ENCODE measurements around the gene IER5L.
"Not testable (repeated sequence)": the region's sequence is repeated elsewhere in the genome, so short reads cannot be mapped to it uniquely, and the experiment has no call there.

The IER5L gene

GRCh38 chr9:129202613-129203555 is 24.8 kb upstream of the IER5L start:
- DNase-seq: peak; percentile 94

DNA sequence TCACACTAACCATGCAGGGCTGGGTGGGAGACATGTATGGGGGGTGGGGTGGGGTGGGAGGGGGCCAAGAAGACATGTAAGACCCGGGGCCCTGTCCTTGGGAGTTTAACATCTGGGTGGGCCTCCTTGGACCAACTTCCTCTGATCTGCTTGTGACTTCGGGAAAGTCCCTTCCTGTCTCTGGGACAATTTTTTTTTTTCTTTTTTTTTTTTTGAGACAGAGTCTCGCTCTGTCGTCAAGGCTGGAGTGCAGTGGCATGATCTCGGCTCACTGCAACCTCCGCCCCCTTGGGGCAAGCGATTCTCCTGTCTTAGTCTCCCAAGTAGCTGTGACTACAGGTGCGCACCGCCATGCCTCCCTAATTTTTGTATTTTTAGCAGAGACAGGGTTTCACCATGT is 23.8 kb upstream of the IER5L start:
- DNase-seq: no peak

DNA sequence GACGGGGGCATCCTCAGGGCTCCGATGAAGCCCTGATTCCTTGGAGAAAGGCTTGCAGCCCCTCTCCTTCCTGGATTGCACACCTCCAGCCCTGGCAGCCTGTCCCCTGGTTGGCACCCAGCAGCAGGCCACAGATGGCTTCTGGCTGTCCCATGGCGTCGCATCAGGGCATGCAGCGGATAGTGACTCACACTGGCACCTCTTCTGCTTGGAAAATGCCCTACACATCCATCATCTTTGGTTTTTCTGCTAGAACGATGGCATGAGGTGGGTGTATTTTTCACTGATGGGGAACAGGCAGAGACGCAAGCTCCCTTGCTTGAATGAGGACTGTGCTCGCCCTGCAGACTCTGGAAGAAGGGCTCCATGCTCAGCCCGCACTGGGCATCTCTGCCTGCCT is 23.2 kb upstream of the IER5L start:
- DNase-seq: no peak

- no peak for DNase-seq
Observed at GRCh38 chr9:129200255-129200654, 22.2 kb upstream of the IER5L start.

- DNase-seq: no peak
Observed at GRCh38 chr9:129199044-129199435, 21.0 kb upstream of the IER5L start.

DNA sequence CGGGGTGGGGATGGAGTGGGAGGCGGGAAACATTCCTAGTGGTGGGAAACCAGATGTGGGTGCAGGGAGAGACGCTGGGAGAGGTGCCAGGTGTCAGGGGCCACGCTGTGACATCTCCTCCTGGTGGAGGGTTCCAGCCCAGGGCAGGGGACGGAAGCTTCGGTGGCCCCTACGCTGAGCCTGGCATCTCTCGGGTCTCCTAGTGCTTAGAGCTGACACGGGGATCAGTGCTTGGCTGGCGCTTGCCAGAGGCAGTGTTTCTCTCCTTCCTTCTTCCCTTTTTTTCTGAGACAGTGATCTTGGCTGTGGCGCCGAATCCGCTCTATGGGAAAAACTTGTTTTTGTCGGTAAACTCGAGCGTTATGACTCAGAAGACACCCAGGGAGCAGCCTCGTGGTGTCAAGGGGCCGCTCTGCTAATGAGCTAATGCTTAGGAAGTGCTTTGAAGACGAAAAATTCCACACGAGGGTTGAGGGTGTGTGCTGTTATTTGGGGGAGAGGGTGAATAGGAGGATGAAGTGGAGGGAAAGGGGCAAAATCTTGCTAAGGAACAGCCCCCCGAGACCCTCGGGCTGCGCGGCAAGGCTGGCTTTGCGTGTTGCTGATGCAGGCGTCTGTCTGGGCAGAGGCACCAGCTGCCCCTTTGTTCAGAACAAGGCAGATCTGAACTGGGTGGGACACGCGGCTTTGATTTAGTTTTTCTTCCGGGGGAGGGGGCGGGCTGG is 20.4 kb upstream of the IER5L start:
- DNase-seq: no peak

- no peak for DNase-seq
Observed at GRCh38 chr9:129197978-129198318, 19.9 kb upstream of the IER5L start.

- not testable (repeated sequence) for DNase-seq
Observed at GRCh38 chr9:129197045-129197444, 19.0 kb upstream of the IER5L start.

DNA sequence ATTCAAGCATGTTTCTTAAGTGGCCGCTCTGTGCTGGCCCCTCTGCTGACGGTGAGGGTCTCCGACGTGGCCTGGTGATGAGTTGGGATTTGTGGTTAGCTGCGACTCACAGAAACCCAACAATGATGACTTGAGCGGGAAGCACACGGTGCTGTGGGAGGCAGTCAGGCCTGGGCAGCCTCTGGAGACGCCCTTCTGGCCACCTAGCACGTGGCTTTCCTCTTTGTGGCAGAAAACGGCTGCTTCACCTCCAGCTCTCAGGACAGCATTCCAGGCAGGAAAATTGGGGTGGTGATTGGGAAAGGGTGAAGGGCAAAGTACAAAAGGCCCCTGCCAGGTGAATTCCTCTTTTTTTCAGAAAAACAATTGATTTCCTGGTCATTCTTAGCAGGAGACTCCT is 17.5 kb upstream of the IER5L start:
- DNase-seq: no peak

DNA sequence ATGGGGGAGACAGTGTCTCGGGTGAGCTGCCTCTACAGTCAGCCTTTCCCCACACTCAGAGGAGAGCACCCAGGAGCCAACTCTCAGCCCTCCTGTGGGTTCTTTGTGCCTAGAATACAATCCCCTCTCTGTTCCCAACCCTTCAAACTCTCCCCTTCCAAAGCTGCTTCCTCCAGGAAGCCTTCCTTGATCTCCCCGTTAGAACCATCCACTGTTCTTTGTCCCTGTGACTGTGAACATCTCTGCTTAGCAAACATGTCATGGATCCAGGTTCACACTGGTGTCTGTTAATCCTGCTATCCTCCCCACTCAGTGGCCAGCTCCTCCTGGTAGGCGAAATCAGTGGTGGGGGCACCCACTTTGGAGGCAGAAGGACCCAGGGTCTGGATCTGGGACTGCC is 16.2 kb upstream of the IER5L start:
- DNase-seq: no peak

DNA sequence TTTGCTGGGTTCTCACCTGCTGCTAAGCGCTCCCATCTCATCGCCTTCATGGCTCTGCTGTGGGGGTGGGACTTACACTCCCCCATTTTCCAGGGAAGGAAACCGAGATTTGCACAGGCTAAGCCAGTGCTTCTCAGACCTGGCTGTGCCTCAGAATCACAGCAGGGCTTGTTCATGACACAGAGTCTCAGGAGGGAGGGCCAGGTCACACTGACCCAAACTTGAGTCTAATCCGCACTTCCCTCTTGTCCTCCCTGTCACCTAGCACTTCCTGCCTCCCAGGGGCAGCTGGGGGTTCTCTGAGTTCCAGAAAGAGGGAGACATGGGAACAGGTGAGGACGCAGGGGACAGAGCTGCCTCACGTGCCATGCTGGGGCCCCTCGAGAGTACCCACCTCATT is 15.6 kb upstream of the IER5L start:
- DNase-seq: no peak

GRCh38 chr9:129191234-129191633 is 13.2 kb upstream of the IER5L start:
- no peak for DNase-seq

DNA sequence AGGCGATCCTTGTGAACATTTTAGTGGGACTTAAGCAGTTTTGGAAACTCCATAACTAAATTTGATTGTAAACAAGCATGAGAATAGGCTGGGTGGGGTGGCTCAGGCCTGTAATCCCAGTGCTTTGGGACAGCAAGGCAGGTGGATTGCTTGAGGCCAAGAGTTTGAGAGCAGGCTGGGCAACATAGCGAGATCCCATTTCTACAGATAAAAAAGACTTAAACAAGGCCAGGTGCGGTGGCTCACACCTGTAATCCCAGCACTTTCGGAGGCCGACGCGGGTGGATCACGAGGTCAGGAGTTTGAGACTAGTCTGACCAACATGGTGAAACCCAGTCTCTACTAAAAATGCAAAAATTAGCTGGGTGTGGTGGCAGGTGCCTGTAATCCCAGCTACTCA is 11.9 kb upstream of the IER5L start:
- DNase-seq: not testable (repeated sequence)

- DNase-seq: no peak
Observed at GRCh38 chr9:129187042-129187441, 9.0 kb upstream of the IER5L start.

- no peak for DNase-seq
Observed at GRCh38 chr9:129185991-129186390, 7.9 kb upstream of the IER5L start.

- no peak for DNase-seq
Observed at GRCh38 chr9:129185402-129185801, 7.3 kb upstream of the IER5L start.

DNA sequence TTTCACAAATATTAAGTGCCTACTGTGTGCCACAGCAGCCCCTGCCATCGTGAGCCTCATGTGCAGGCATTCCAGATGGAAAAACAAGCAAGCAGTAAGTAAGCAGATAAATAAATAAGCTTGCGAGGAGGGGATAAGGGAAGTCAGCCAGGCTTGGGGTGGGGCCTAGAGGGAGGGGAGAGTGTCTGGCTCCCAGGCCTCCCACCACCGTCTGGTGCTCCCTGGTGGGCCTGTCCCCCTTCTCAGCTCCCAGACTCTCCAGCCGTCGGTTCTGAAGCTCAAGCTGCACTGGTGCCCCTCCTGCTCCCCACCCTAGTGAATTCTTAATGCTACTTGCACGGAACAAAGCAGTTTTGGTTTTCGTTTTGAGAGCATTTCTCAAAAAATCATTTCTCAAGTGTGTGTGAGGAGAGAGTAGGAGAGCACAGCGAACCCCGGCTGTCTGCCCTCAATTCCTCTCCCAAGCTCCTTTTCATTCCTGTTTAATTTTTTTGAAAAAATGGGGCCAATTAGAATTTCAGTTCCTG is 6.6 kb upstream of the IER5L start:
- DNase-seq: no peak

DNA sequence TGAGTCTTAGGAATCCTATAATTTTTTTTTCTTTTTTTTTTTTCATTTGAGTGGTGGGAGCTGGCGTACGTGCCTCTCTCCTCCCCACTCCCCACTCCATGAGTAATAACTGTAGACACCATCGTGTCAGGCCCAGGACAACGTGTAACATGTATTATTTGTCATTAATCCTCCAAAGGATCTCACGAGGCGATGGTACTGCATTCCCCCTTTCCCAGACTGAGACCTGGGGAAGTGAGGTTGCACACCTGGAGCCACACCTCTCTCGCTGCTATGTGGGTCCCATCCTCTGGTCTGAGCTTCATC is 6.1 kb upstream of the IER5L start:
- no peak for DNase-seq

DNA sequence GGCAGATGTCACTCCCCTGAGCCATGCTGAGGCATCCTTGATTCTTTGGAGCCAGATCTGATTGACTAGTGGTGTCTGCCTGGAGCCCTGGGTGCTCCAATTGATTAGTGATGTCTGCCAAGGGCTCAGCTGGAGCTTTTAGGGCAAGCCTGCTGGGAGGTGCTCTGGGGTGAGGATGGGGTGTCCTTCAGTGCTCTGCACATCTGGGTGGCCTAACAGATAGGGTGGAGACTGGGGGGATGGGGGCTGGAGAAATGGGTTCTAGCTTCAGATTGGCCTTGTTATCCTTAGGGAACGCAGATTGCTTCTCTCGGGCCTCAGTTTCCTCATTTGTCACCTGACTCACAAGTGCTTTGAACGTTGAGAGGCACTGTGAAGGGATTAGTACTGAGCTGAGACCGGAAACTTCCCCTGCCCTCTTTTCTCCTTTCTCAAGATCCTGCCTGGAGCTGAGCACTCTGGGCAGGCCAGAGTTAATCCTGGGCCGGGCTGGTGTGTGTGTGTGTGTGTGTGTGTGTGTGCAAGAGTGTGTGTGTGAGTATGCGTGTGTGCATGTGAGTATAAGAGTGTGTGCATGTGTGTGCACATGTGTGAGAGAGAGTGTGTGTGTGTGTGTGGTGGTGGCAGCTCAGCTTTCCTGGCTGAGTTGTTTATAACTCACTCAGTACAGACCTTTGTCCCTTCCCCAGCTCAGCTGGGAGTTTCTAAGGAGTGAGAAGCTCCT is 5.6 kb upstream of the IER5L start:
- no peak for DNase-seq

GRCh38 chr9:129182625-129183494 is 4.8 kb upstream of the IER5L start:
- no peak for DNase-seq

DNA sequence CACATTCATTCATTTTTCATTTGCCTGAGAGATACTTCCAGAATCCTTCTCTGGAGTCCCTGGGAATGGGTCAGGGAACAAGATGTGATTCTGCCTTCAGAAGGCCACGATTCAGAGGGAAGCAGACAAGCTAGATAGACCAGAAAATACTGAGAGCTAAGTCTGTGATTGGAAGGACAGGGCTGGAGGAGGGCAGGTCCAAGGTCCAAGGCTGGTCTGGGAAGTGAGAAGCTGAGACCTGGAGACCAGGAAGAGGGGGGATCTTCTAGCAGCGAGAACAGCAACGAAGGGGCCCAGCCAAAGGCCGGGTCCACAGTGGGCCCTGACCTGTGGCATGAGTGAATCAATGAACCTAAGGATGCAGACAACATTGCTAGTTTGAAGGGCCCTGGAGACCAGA is 4.1 kb upstream of the IER5L start:
- no peak for DNase-seq

GRCh38 chr9:129181246-129181645 is 3.2 kb upstream of the IER5L start:
- DNase-seq: no peak
